ENCODE measurements around the gene YARS2.

Gene YARS2

GRCh38 chr12:32757157-32757556 is 1.5 kb upstream of the YARS2 start:
- DNase-seq (ENCODE audit: extremely low spot score) = no peak
- TF ChIP-seq SP1 (IDR thresholded peaks at IDR 0.05) (no peak), FOXK2 (IDR thresholded peaks at IDR 0.05) (no peak), PKNOX1 (IDR thresholded peaks at IDR 0.05) (no peak), SUZ12 (IDR thresholded peaks at IDR 0.05) (no peak), ZNF384 (IDR thresholded peaks at IDR 0.05) (no peak), FOXA1 (IDR thresholded peaks at IDR 0.05) (no peak), ELF4 (IDR thresholded peaks at IDR 0.05) (no peak), ARNT (IDR thresholded peaks at IDR 0.05) (no peak), L3MBTL2 (conservative IDR thresholded peaks at IDR 0.05) (no peak), BHLHE40 (IDR thresholded peaks at IDR 0.05; ENCODE audit: borderline replicate concordance) (no peak), CTBP1 (IDR thresholded peaks at IDR 0.05; ENCODE audit: borderline replicate concordance) (no peak), FOXM1 (IDR thresholded peaks at IDR 0.05; ENCODE audit: borderline replicate concordance) (no peak), NFRKB (IDR thresholded peaks at IDR 0.05) (no peak), TARDBP (IDR thresholded peaks at IDR 0.05) (no peak), LEF1 (IDR thresholded peaks at IDR 0.05; ENCODE audit: borderline replicate concordance) (no peak), HDGF (IDR thresholded peaks at IDR 0.05; ENCODE audit: borderline replicate concordance) (no peak)
- ChIA-PET POLR2A (interaction anchor here (0.9 kb wide), 1 partner anchor 160 kb away, joined by 3 read pairs; no protein-coding TSS in a partner anchor), CTCF (interaction anchor here (0.7 to 2.7 kb wide), 2 partner anchors 162 to 165 kb away, joined by 5 to 15 read pairs; no protein-coding TSS in a partner anchor)

GRCh38 chr12:32756476-32757066 is 874 bp upstream of the YARS2 start:
- no peak for DNase-seq (ENCODE audit: extremely low spot score)
- POLR2A ChIA-PET = interaction anchor here (0.7 to 2.4 kb wide), 11 partner anchors 14 to 1266 kb away, joined by 3 to 19 read pairs (median 8); partner anchors contain the start of genes ALG10 and PKP2
- CTCF ChIA-PET = interaction anchor here (0.5 to 2.7 kb wide), 15 partner anchors 13 to 1265 kb away, joined by 3 to 15 read pairs (median 5); partner anchors contain the start of gene PKP2
- TF ChIP-seq BHLHE40 (IDR thresholded peaks at IDR 0.05; ENCODE audit: borderline replicate concordance) (no peak), SUZ12 (IDR thresholded peaks at IDR 0.05) (no peak), PKNOX1 (IDR thresholded peaks at IDR 0.05) (no peak), FOXM1 (IDR thresholded peaks at IDR 0.05; ENCODE audit: borderline replicate concordance) (no peak), L3MBTL2 (conservative IDR thresholded peaks at IDR 0.05) (no peak), FOXK2 (IDR thresholded peaks at IDR 0.05) (no peak), ZNF384 (IDR thresholded peaks at IDR 0.05) (no peak), CTBP1 (IDR thresholded peaks at IDR 0.05; ENCODE audit: borderline replicate concordance) (no peak), TARDBP (IDR thresholded peaks at IDR 0.05) (no peak), FOXA1 (IDR thresholded peaks at IDR 0.05) (no peak), HDGF (IDR thresholded peaks at IDR 0.05; ENCODE audit: borderline replicate concordance) (no peak), ELF4 (IDR thresholded peaks at IDR 0.05) (no peak), SP1 (IDR thresholded peaks at IDR 0.05) (no peak), ARNT (IDR thresholded peaks at IDR 0.05) (no peak), NFRKB (IDR thresholded peaks at IDR 0.05) (no peak), LEF1 (IDR thresholded peaks at IDR 0.05; ENCODE audit: borderline replicate concordance) (no peak)

- no peak for TF ChIP-seq PKNOX1 (IDR thresholded peaks at IDR 0.05)
- 0 out of 2 replicates have a peak, but pooled peaks have one; percentile 16 for TF ChIP-seq ARNT (IDR thresholded peaks at IDR 0.05)
- TF ChIP-seq SUZ12 (IDR thresholded peaks at IDR 0.05) = no peak
- no peak; the same call in 1 of the 2 replicates for TF ChIP-seq L3MBTL2 (conservative IDR thresholded peaks at IDR 0.05)
- peak; percentile 64 for TF ChIP-seq ELF4 (IDR thresholded peaks at IDR 0.05)
- no peak for TF ChIP-seq BHLHE40 (IDR thresholded peaks at IDR 0.05; ENCODE audit: borderline replicate concordance)
- peak; percentile 79 for DNase-seq (ENCODE audit: extremely low spot score)
- POLR2A ChIA-PET = interaction anchor here (0.7 to 2.4 kb wide), 25 partner anchors 9 to 1267 kb away, joined by 3 to 19 read pairs (median 5); partner anchors contain the start of genes ALG10, DNM1L and PKP2
- CTCF ChIA-PET = interaction anchor here (0.6 to 2.7 kb wide), 27 partner anchors 11 to 1268 kb away, joined by 3 to 15 read pairs (median 4); partner anchors contain the start of genes ALG10 and PKP2
Observed at GRCh38 chr12:32755051-32755653, 545 bp downstream of the YARS2 start.

GRCh38 chr12:32754111-32754510 is 1.6 kb downstream of the YARS2 start:
- DNase-seq (ENCODE audit: extremely low spot score) = no peak
- ChIA-PET POLR2A (interaction anchor here (2.4 kb wide), 2 partner anchors 144 to 1268 kb away, joined by 15 to 19 read pairs; partner anchors contain the start of genes ALG10 and PKP2), CTCF (interaction anchor here (0.9 to 1.3 kb wide), 3 partner anchors 15 to 1101 kb away, joined by 3 to 5 read pairs (median 3); no protein-coding TSS in a partner anchor)
- TF ChIP-seq L3MBTL2 (conservative IDR thresholded peaks at IDR 0.05) (no peak), SP1 (IDR thresholded peaks at IDR 0.05) (no peak), LEF1 (IDR thresholded peaks at IDR 0.05; ENCODE audit: borderline replicate concordance) (no peak), FOXA1 (IDR thresholded peaks at IDR 0.05) (no peak), BHLHE40 (IDR thresholded peaks at IDR 0.05; ENCODE audit: borderline replicate concordance) (no peak), ELF4 (IDR thresholded peaks at IDR 0.05) (no peak), ARNT (IDR thresholded peaks at IDR 0.05) (no peak), SUZ12 (IDR thresholded peaks at IDR 0.05) (no peak), CTBP1 (IDR thresholded peaks at IDR 0.05; ENCODE audit: borderline replicate concordance) (no peak), TARDBP (IDR thresholded peaks at IDR 0.05) (no peak), NFRKB (IDR thresholded peaks at IDR 0.05) (no peak), ZNF384 (IDR thresholded peaks at IDR 0.05) (no peak)

- no peak for TF ChIP-seq NFRKB (IDR thresholded peaks at IDR 0.05)
- TF ChIP-seq LEF1 (IDR thresholded peaks at IDR 0.05; ENCODE audit: borderline replicate concordance) = no peak
- TF ChIP-seq FOXK2 (IDR thresholded peaks at IDR 0.05) = no peak
- no peak for TF ChIP-seq BHLHE40 (IDR thresholded peaks at IDR 0.05; ENCODE audit: borderline replicate concordance)
- TF ChIP-seq PKNOX1 (IDR thresholded peaks at IDR 0.05) = no peak
- TF ChIP-seq ELF4 (IDR thresholded peaks at IDR 0.05) = no peak
- TF ChIP-seq ARNT (IDR thresholded peaks at IDR 0.05) = no peak
- TF ChIP-seq FOXM1 (IDR thresholded peaks at IDR 0.05; ENCODE audit: borderline replicate concordance) = no peak
- no peak for TF ChIP-seq SUZ12 (IDR thresholded peaks at IDR 0.05)
- TF ChIP-seq SP1 (IDR thresholded peaks at IDR 0.05) = no peak
- no peak for TF ChIP-seq TARDBP (IDR thresholded peaks at IDR 0.05)
- TF ChIP-seq L3MBTL2 (conservative IDR thresholded peaks at IDR 0.05) = no peak
- no peak for TF ChIP-seq FOXA1 (IDR thresholded peaks at IDR 0.05)
- TF ChIP-seq CTBP1 (IDR thresholded peaks at IDR 0.05; ENCODE audit: borderline replicate concordance) = no peak
- TF ChIP-seq HDGF (IDR thresholded peaks at IDR 0.05; ENCODE audit: borderline replicate concordance) = no peak
- no peak for TF ChIP-seq ZNF384 (IDR thresholded peaks at IDR 0.05)
- POLR2A ChIA-PET = no interaction called here
- CTCF ChIA-PET = no interaction called here
- DNase-seq (ENCODE audit: extremely low spot score) = no peak
Observed at GRCh38 chr12:32753605-32754004, 2.1 kb downstream of the YARS2 start.

Data from HEK293T (cell line).